ENCODE results near the gene GFRA4.

DNA sequence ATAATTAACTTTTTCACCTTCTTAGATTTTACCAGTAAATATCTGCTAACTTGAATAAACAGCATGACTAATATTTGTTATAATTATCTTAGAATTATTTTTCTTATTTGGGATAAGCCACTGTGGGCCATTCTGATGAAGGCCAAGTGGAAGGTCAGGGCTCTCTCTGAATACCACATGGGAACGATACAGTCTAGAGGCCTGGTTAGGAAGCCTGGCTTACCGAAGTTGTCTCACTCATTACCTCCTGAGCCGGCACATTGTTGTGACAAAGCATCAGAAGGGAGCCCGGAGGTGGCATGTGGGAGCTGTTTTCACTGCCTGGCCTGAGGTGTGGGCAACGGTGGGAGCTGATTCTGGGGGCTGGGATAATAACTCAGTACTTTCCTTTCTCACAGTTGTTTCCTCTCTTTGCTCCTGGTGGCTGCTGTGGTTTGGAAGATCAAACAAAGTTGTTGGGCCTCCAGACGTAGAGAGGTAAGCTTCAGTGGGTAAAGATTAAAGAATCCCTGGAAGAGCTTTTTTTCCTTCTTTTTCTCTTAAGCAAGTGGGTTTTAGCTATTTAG, 29.2 kb downstream of the GFRA4 start:
- TF ChIP-seq CTCF (IDR thresholded peaks at IDR 0.05; ENCODE audit: borderline replicate concordance, extremely low read depth, low read length, poor library complexity, severe bottlenecking) (no peak), EZH2 (IDR thresholded peaks at IDR 0.05; ENCODE audit: borderline replicate concordance, low read depth, low read length, severe bottlenecking) (no peak)

All from DND-41 (cell line).